Measurements from ENCODE around the gene ADAMTS9.

DNA sequence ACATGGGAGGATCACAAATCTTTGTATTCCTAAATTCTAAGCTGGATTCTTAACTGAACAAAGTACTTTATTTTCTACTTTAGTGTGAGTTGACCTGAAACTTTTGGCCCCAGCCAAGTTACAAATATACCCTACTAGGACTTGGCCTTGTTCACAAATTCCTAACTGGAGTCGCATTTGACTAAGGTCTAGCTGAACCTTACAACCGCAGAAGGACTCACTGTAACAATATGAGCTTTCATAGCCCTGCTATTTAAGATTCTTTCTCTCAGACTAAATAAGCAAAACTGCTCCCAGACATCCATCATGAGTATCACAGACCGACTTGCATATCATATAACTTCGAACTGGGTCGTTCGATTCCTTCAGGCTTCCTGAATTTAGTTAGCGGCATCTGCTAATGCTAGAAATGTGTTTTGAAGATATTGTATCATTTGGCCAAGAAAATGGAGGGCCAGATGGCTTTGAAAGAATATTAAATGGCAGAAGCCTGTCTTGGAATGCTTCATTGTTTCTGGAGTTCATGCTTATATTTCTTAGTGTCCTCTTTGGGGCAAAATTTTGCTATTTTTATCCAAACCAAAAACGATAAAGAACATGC, 28.4 kb upstream of the ADAMTS9 start:
- TF ChIP-seq, protein P1, sequence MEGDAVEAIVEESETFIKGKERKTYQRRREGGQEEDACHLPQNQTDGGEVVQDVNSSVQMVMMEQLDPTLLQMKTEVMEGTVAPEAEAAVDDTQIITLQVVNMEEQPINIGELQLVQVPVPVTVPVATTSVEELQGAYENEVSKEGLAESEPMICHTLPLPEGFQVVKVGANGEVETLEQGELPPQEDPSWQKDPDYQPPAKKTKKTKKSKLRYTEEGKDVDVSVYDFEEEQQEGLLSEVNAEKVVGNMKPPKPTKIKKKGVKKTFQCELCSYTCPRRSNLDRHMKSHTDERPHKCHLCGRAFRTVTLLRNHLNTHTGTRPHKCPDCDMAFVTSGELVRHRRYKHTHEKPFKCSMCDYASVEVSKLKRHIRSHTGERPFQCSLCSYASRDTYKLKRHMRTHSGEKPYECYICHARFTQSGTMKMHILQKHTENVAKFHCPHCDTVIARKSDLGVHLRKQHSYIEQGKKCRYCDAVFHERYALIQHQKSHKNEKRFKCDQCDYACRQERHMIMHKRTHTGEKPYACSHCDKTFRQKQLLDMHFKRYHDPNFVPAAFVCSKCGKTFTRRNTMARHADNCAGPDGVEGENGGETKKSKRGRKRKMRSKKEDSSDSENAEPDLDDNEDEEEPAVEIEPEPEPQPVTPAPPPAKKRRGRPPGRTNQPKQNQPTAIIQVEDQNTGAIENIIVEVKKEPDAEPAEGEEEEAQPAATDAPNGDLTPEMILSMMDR (IDR thresholded peaks at IDR 0.05; ENCODE audit: low read depth, low read length, missing input control): no peak
- TF ChIP-seq HNF4A (conservative IDR thresholded peaks at IDR 0.05) (no peak), JUND (IDR thresholded peaks at IDR 0.05) (no peak), RAD21 (IDR thresholded peaks at IDR 0.05) (no peak), NR2F2 (IDR thresholded peaks at IDR 0.05) (no peak), SP1 (IDR thresholded peaks at IDR 0.05) (no peak)
- TF ChIP-seq, protein P2, sequence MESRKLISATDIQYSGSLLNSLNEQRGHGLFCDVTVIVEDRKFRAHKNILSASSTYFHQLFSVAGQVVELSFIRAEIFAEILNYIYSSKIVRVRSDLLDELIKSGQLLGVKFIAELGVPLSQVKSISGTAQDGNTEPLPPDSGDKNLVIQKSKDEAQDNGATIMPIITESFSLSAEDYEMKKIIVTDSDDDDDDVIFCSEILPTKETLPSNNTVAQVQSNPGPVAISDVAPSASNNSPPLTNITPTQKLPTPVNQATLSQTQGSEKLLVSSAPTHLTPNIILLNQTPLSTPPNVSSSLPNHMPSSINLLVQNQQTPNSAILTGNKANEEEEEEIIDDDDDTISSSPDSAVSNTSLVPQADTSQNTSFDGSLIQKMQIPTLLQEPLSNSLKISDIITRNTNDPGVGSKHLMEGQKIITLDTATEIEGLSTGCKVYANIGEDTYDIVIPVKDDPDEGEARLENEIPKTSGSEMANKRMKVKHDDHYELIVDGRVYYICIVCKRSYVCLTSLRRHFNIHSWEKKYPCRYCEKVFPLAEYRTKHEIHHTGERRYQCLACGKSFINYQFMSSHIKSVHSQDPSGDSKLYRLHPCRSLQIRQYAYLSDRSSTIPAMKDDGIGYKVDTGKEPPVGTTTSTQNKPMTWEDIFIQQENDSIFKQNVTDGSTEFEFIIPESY (IDR thresholded peaks at IDR 0.05): no peak
- TF ChIP-seq, protein P3, sequence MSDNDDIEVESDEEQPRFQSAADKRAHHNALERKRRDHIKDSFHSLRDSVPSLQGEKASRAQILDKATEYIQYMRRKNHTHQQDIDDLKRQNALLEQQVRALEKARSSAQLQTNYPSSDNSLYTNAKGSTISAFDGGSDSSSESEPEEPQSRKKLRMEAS (IDR thresholded peaks at IDR 0.05): no peak
- TF ChIP-seq, protein P4, sequence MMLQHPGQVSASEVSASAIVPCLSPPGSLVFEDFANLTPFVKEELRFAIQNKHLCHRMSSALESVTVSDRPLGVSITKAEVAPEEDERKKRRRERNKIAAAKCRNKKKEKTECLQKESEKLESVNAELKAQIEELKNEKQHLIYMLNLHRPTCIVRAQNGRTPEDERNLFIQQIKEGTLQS (IDR thresholded peaks at IDR 0.05): no peak

Measured in liver (tissue), 3 donors.